ENCODE measurements around the gene SPAG6. TPM values are rescaled to one million over a fixed set of nuclear protein-coding genes. Genes with fewer than 3 reads are reported as not detected.

Gene SPAG6
- total RNA-seq, 1 donor from 2014 or later = 0.46 TPM

GRCh38 chr10:22325272-22326144, 19.8 kb upstream of the SPAG6 start:
- Mint-ChIP-seq H3K36me3 (ENCODE audit: low read depth, unreplicated experiment) (peaks cover 21% of the 10 kb centered on the region), H3K27me3 (ENCODE audit: unreplicated experiment) (peaks cover 19% of the 10 kb centered on the region), H3K27ac (ENCODE audit: unreplicated experiment) (no peak overlapping the region), H3K4me3 (ENCODE audit: unreplicated experiment) (peak overlapping the region; percentile 86), H3K4me1 (ENCODE audit: unreplicated experiment) (peaks cover 18% of the 10 kb centered on the region), H3K9me3 (ENCODE audit: unreplicated experiment) (no peaks in the 10 kb centered on the region)
- DNase-seq (ENCODE audit: low spot score) = peak; percentile 83
- TF ChIP-seq, protein P1, sequence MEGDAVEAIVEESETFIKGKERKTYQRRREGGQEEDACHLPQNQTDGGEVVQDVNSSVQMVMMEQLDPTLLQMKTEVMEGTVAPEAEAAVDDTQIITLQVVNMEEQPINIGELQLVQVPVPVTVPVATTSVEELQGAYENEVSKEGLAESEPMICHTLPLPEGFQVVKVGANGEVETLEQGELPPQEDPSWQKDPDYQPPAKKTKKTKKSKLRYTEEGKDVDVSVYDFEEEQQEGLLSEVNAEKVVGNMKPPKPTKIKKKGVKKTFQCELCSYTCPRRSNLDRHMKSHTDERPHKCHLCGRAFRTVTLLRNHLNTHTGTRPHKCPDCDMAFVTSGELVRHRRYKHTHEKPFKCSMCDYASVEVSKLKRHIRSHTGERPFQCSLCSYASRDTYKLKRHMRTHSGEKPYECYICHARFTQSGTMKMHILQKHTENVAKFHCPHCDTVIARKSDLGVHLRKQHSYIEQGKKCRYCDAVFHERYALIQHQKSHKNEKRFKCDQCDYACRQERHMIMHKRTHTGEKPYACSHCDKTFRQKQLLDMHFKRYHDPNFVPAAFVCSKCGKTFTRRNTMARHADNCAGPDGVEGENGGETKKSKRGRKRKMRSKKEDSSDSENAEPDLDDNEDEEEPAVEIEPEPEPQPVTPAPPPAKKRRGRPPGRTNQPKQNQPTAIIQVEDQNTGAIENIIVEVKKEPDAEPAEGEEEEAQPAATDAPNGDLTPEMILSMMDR (IDR thresholded peaks at IDR 0.05; ENCODE audit: unreplicated experiment) = no peak

- TF ChIP-seq, protein P1 (IDR thresholded peaks at IDR 0.05; ENCODE audit: unreplicated experiment) = no peak
- Mint-ChIP-seq H3K4me3 (ENCODE audit: unreplicated experiment) (peak overlapping the region; percentile 68), H3K36me3 (ENCODE audit: low read depth, unreplicated experiment) (peaks cover 21% of the 10 kb centered on the region), H3K27ac (ENCODE audit: unreplicated experiment) (no peak overlapping the region), H3K9me3 (ENCODE audit: unreplicated experiment) (no peaks in the 10 kb centered on the region), H3K27me3 (ENCODE audit: unreplicated experiment) (peaks cover 19% of the 10 kb centered on the region), H3K4me1 (ENCODE audit: unreplicated experiment) (peaks cover 18% of the 10 kb centered on the region)
- DNase-seq (ENCODE audit: low spot score) = no peak
Measured at GRCh38 chr10:22326145-22326702, 19.1 kb upstream of the SPAG6 start.

GRCh38 chr10:22329150-22329549, 16.1 kb upstream of the SPAG6 start:
- Mint-ChIP-seq H3K9me3 (ENCODE audit: unreplicated experiment) (no peaks in the 10 kb centered on the region), H3K4me3 (ENCODE audit: unreplicated experiment) (no peak overlapping the region), H3K27ac (ENCODE audit: unreplicated experiment) (no peak overlapping the region), H3K4me1 (ENCODE audit: unreplicated experiment) (peaks cover 27% of the 10 kb centered on the region), H3K27me3 (ENCODE audit: unreplicated experiment) (peaks cover 12% of the 10 kb centered on the region), H3K36me3 (ENCODE audit: low read depth, unreplicated experiment) (peaks cover 18% of the 10 kb centered on the region)
- DNase-seq (ENCODE audit: low spot score) = no peak
- TF ChIP-seq, protein P1 (IDR thresholded peaks at IDR 0.05; ENCODE audit: unreplicated experiment) = no peak

DNA sequence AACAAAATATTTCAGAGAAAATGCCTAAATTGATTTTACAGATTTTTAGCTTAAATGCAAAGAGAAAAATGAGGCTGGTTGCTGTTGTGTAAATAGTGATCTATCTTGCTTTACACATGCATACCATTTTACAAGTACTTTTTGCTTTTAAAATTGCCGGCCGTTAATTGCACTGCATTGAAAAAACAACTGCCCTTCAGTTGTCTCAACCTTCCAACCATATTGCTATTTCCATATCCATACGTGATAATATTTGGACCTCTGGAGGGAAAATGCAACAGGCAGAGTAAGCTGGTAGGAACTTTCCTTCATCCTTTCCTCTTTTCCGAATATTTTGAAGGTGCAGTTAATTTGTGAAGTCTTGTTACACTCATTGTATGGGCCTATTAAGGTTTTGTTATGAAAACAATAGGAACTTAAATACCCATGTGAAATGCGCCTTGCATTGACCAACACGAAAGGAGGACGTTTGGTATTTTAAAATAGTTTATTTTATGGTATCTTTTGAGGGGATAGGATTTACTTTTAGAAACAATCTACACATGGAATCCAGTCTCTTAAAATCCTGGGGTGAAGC, 13.1 kb upstream of the SPAG6 start:
- H3K27me3 Mint-ChIP-seq (ENCODE audit: unreplicated experiment) = peaks cover 14% of the 10 kb centered on the region

More for the DNA sequence above, 13.1 kb upstream of the SPAG6 start:
- Mint-ChIP-seq H3K36me3 (ENCODE audit: low read depth, unreplicated experiment) (peaks cover 18% of the 10 kb centered on the region), H3K4me1 (ENCODE audit: unreplicated experiment) (peaks cover 13% of the 10 kb centered on the region), H3K27ac (ENCODE audit: unreplicated experiment) (no peak overlapping the region), H3K4me3 (ENCODE audit: unreplicated experiment) (no peak overlapping the region), H3K9me3 (ENCODE audit: unreplicated experiment) (no peaks in the 10 kb centered on the region)
- TF ChIP-seq, protein P1 (IDR thresholded peaks at IDR 0.05; ENCODE audit: unreplicated experiment) = no peak
- no peak for DNase-seq (ENCODE audit: low spot score)

All from endothelial cell (in vitro differentiated cells).